NCI-H1417 (cell line): ENCODE data around the gene PODXL2.
A peak's percentile ranks its signal among the peaks of the same experiment; 100 is the strongest.

Source experiments
- DNase-seq, 3 experiments: peaks; one replicate each; lab custom pipeline; 2025; lab: John Stamatoyannopoulos, UW

The PODXL2 gene, protein sequence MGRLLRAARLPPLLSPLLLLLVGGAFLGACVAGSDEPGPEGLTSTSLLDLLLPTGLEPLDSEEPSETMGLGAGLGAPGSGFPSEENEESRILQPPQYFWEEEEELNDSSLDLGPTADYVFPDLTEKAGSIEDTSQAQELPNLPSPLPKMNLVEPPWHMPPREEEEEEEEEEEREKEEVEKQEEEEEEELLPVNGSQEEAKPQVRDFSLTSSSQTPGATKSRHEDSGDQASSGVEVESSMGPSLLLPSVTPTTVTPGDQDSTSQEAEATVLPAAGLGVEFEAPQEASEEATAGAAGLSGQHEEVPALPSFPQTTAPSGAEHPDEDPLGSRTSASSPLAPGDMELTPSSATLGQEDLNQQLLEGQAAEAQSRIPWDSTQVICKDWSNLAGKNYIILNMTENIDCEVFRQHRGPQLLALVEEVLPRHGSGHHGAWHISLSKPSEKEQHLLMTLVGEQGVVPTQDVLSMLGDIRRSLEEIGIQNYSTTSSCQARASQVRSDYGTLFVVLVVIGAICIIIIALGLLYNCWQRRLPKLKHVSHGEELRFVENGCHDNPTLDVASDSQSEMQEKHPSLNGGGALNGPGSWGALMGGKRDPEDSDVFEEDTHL

GRCh38 chr3:127628788-127629466 is at the start of gene PODXL2:
Gene PODXL2 (plus strand): TSS chr3:127629185. CDS start chr3:127629220, 35 bp downstream.
- DNase-seq = peak; percentile 82 to 90 (median 90)

- DNase-seq = no peak
Observed at GRCh38 chr3:127580327-127581060, 48.5 kb upstream of the PODXL2 start.

GRCh38 chr3:127584734-127585133 is 44.3 kb upstream of the PODXL2 start:
- no peak for DNase-seq

DNA sequence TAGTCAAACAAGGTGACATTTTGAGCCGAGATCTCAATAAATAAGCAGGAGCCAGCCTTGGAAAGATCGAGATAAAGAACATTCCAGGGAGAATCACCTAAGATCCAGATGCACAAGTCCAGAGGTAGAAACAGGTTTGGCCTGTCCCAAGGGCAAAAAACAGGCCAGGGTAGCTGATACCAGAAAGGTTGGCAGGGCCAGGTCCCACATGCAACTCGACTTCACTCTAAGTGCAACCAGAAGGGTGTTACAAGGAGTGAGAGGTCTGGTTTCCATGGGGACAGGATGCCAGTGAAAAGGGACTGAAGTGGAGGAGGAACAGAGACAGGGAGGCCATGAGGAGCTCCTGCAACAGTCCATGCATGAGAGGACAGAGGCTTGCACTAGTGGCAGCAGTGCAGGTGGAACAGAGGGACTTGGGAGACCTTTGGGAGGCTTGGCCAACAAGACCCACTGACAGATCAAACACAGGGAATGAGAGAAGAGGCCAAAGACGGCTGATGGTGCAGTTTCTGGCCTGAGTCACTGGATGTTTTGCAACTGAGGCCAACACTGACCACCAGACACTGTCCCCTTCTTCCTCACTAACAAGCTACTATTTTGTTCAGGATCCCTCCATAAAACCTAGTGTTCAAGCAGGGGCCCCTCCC is 43.7 kb upstream of the PODXL2 start:
- peak in 2 of 3 experiments; percentile 10 to 14 for DNase-seq

DNA sequence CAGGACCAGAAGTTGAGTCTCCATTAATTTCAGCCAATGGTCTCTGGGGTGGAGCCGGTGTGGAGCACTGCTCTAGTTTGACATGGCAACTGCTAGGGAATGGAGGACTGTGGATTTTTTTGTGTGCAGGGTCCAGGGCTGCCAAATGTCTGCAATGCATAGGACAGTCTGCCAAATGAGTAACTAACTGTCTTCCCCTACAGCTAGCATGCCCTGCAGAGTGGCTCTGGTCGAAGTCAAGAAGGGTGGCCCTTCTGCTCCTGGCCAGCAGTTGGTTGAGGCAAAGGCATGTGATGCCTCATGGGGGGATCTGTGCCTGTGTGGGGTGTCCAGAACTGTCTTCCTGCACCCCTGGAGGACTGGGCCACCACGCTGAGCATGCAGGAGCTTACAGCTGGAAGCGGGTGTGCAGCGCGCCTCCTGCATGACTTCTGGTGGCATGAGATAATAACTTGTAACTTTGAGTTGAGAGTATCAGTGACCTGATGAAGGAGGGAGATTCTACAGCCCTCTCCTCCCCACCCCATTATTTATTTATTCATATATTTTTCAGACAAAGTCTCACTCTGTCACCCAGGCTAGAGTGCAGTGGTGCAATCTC is 43.1 kb upstream of the PODXL2 start:
- no peak for DNase-seq

- DNase-seq = no peak
Observed at GRCh38 chr3:127587876-127588275, 41.1 kb upstream of the PODXL2 start.

GRCh38 chr3:127588806-127589577 is 40.0 kb upstream of the PODXL2 start:
- DNase-seq = peak in 1 of 3 experiments; percentile 24

DNA sequence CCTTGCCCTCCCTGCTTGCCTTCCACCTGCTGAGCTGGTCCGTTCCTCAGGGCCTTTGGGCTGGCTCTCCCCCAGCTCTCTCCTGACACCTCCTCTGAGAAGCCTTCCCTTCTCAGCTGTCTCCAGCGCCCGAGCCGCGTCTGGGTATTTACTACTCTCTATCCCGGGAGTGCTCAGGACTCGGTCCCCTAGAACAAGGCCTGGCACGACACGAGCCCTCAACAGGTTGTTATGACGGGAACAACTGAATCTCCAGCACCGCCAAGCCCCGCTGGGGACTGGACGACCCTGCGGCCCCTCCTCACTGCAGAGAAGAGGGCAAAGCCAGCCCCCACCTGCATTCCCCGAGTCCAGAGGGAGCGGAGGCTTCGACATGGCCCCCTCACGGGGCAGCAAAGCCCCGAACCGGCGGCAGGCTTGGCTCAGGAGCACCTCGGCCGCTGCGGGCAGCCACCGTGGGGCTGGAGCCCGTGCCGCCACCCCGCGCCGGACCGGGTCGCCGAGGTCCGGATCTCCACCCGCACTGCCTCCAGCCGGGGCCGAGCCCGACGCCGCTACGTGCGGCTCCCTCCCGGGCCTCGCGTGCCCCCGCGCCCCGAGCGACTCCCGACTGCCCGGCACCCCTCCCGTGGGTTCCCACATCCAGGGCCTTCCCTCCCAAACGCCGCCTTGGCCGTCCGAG is 39.2 kb upstream of the PODXL2 start:
- peak in 2 of 3 experiments; percentile 51 to 61 for DNase-seq

GRCh38 chr3:127590282-127590592 is 38.7 kb upstream of the PODXL2 start:
- DNase-seq = no peak

DNA sequence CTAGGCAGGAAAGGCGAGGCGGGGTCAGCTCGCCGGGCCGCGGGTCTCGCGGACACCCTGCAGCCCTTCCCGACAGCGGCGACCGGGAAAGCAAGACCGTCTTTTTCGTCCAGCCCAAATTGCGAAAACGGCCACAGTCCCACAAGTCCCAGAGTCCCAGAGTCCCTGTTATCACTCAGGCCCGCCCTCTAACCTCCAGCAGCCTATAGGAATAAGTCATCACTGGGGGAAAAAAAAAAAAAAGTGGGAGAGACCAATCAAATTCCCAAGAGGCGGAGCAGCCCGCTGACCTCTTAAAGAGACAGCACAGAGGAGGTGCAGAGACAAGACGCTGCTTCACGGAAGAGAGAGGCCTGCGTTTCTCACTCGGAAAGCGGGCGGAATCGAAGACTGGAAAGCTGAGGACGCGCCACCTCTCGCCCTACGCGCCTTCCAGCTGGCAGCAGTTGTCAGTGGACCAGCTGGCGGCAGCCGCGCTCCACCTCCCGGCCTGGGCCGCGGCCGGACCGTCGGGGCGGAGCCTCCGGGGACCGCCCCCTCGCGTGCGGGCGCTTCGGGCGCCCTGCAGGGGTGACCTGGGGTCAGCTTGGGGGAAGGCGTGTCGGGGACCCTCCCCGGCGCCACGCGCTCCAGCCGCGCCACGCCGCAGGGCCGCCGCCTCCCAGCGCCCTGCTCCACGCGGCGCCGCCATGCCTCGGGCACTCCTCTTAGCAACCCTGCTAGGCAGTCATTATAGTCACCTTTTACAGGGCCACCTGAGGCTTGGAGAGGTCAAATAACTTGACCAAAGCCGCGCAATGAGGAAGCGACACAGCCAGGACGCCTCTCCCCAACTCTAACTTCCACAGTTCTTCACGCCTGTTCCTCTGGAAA is 38.2 kb upstream of the PODXL2 start, which contains the start of gene TPRA1:
Gene TPRA1, minus strand, starts transcription at position 141 of the 873 bp plus-strand sequence. CDS start 10,587 bp downstream, outside the sequence.
- DNase-seq = peak; percentile 97 to 100 (median 98)

DNA sequence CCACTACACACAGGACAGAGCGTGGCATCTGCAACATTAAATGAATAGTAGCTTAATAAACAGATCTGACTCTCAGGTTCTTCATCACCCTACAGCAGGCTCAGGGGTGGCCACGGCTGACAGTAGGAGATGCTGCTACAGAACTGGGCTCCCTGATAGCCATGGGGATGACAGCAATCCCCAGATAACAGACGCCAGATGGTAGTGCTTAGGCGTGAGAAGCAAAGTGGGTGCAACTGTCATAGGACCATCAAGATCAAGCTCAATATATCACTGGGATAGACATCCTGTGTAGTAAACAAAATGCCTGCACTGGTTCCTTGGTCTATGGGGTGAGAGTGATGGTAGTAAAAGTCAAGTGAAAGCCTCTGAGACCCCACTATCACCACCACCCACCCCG is 35.8 kb upstream of the PODXL2 start:
- DNase-seq = no peak

- DNase-seq = no peak
Observed at GRCh38 chr3:127595303-127595702, 33.7 kb upstream of the PODXL2 start.

DNA sequence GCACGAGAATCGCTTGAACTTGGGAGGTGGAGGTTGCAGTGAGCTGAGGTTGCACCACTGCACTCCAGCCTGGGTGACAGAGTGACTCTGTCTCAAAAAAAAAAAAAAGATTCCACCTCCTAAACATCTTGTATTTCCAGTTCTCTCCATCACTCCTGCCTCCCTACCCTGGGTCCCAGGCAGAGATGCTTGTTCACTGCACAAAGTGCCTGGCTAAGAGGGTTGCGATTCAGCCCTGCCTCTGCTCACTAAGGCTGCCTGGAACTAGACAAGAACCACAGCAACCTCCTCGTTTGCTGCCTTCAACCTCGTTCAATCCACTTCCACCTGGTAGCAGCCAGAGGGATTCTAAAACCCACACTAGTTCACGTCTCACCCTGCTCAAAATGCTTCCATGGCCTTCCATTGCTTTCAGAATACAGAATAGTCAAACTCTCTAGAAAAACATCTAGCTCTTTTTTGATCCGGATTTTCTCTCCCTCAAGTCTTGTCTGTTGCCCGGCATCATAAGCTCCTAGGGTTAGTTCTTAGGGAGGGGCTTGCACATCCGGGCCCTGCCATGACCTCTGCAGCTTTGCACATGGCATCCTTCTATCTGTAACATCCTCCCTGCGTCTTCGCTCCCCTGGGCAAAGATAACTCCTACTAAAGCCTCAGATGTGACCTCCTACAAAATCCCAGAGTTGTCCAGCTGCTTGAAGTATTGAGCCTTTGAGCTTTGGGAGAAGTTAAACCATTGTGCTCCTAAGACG is 31.8 kb upstream of the PODXL2 start:
- DNase-seq = peak in 1 of 3 experiments; percentile 51

DNA sequence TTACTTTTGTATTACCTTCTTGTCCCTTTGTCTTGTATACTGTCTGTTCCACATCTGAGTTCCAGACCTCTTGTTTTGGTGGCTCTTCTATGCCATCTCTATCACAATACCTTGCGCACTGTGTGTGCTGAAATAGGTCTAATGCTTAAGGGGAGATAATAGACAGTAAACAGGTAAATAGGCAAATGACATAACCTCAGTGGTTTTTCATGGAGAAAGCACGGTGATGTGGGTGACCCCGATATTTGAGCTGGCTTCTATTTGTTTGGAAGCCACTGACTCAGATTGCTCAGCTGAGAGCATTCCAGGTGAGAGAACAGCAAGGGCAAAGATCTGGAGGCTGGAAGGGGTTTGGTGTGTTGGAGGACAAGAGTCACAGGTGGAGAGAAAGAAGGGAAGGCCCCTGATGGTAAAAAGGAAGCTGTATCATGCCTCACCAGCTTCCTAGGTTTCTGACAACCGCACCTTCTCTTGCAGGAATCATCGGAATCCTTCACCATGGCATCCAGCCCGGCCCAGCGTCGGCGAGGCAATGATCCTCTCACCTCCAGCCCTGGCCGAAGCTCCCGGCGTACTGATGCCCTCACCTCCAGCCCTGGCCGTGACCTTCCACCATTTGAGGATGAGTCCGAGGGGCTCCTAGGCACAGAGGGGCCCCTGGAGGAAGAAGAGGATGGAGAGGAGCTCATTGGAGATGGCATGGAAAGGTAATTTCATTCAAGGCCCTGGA is 30.0 kb upstream of the PODXL2 start:
- peak in 1 of 3 experiments; percentile 80 for DNase-seq

GRCh38 chr3:127600749-127601456 is 28.1 kb upstream of the PODXL2 start:
- DNase-seq = no peak

DNA sequence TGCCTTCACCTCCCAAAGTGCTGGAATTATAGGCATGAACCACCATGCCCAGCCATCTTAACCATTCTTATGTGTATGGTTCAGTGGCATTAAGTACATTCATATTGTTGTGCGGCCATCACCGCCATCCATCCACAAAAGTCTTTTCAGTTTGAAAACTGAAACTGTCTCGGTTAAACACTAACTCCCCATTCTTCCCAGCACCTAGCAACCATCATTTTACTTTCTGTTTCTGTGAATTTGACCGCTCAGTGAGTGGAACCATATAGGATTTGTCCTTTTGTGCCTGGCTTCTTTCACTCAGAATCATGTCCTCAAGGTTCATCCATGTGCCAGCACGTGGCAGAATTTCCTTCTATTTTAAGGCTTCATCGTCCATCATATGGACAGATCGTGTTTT is 24.9 kb upstream of the PODXL2 start:
- no peak for DNase-seq
